Hepatocyte (in vitro differentiated cells): ENCODE data around the gene ERC2.

Experiments used
- EZH2 ChIP-seq: fragments of 200-600 bp; sonication (generic); IDR thresholded peaks from 2 replicates; pipeline ENCODE4 v1.6.1; 2016; ENCODE audit warnings: antibody characterized with exemption, mild to moderate bottlenecking, borderline replicate concordance
- TF ChIP-seq, protein P1 (sequence below): fragments of 200-600 bp; sonication (generic); IDR thresholded peaks from 2 replicates; pipeline ENCODE4 v1.5.1; 2016; ENCODE audit warnings: antibody characterized with exemption, mild to moderate bottlenecking; ENCODE audit not compliant: poor library complexity

DNA sequence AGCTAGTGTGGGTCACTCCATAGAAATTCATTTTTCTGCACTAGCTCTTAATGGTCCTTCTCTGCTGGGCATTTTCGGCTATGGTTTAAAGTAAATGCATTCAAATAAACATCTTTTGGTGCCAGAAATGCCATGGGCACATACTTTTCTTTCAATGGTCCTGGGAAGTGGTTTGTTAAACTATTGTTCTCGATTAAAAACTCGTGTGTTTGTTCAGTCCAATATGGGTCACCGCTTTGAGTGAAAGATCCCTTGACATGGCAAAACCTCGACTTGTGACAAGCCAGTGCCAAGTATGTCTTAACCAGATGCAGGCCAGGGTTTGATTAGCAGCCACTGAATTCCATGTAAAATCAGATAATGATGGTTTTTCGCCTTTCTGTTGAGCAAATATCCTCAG is 649.3 kb downstream of the ERC2 start:
- TF ChIP-seq, protein P1, sequence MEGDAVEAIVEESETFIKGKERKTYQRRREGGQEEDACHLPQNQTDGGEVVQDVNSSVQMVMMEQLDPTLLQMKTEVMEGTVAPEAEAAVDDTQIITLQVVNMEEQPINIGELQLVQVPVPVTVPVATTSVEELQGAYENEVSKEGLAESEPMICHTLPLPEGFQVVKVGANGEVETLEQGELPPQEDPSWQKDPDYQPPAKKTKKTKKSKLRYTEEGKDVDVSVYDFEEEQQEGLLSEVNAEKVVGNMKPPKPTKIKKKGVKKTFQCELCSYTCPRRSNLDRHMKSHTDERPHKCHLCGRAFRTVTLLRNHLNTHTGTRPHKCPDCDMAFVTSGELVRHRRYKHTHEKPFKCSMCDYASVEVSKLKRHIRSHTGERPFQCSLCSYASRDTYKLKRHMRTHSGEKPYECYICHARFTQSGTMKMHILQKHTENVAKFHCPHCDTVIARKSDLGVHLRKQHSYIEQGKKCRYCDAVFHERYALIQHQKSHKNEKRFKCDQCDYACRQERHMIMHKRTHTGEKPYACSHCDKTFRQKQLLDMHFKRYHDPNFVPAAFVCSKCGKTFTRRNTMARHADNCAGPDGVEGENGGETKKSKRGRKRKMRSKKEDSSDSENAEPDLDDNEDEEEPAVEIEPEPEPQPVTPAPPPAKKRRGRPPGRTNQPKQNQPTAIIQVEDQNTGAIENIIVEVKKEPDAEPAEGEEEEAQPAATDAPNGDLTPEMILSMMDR = no peak
- no peak for TF ChIP-seq EZH2
